ENCODE data around the gene GID8.
"Not testable (repeated sequence)": the region's sequence is repeated elsewhere in the genome, so short reads cannot be mapped to it uniquely, and the experiment has no call there.

DNA sequence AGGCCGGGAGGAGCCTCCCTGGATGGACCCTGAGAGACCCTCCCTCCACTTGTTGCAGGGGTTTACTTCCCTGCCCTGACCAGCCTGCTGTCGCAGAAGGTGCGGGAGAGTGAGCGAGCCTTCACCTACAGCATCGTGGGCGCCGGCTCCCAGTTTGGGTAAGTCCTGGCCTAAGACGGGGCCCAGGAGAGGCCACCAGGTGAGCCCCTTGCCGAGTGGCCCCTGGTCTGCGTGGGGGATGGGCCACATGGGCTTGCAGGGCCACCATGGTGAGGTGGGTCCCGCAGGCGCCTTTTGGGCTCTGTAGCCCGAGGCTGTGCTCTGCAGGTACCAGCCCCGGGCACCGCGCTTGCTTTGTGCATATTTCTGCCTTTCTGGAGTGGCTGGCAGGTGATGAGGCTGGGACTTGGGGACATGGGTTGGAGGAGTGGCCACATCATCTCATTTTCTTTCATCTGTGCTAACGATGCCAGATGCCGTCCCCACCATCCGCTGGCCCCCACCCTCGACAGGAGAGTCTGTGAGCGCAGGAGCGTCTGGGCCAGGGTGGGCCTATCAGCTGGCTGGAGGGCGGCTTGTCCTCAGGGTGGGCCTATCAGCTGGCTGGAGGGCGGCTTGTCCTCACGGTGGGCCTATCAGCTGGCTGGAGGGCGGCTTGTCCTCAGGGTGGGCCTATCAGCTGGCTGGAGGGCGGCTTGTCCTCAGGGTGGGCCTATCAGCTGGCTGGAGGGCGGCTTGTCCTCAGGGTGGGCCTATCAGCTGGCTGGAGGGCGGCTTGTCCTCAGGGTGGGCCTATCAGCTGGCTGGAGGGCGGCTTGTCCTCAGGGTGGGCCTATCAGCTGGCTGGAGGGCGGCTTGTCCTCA lies 22.7 kb downstream of the GID8 start:
- TF ChIP-seq ZNF660 (CRISPR knock-in tag; IDR thresholded peaks at IDR 0.05; ENCODE audit: borderline replicate concordance, low read depth); SP1 (IDR thresholded peaks at IDR 0.05); SP1 (CRISPR knock-in tag; IDR thresholded peaks at IDR 0.05); PBX3 (CRISPR knock-in tag; IDR thresholded peaks at IDR 0.05; ENCODE audit: borderline replicate concordance); HDAC1 (CRISPR knock-in tag; IDR thresholded peaks at IDR 0.05); ZBTB20 (CRISPR knock-in tag; IDR thresholded peaks at IDR 0.05; ENCODE audit: borderline replicate concordance, low read depth); CREB1 (IDR thresholded peaks at IDR 0.05); CREB1 (CRISPR knock-in tag; IDR thresholded peaks at IDR 0.05); ZNF839 (CRISPR knock-in tag; IDR thresholded peaks at IDR 0.05; ENCODE audit: borderline replicate concordance); POLR2AphosphoS5 (IDR thresholded peaks at IDR 0.05; ENCODE audit: low read depth, low read length); PRPF4 (IDR thresholded peaks at IDR 0.05; ENCODE audit: low read depth, low read length, poor library complexity, severe bottlenecking): not testable (repeated sequence)
- TF ChIP-seq CTCF (CRISPR knock-in tag; IDR thresholded peaks at IDR 0.05) = 0 out of 2 replicates have a peak, but pooled peaks have one; percentile 1
